Stimulated activated CD8-positive, alpha-beta memory T cell treated with anti-CD3 and anti-CD28 coated beads, Interleukin-12 subunit alpha, Interleukin-12 subunit beta, amount 100 ng/mL, for 4 hours (primary cell): ENCODE data around the gene BRD1.
"Not testable (repeated sequence)": the region's sequence is repeated elsewhere in the genome, so short reads cannot be mapped to it uniquely, and the experiment has no call there.

Experiments used
- DNase-seq: peaks from one replicate; pipeline ENCODE4 v3.0.0-alpha.2; 2020; ENCODE audit warnings: low read depth

Gene BRD1

DNA sequence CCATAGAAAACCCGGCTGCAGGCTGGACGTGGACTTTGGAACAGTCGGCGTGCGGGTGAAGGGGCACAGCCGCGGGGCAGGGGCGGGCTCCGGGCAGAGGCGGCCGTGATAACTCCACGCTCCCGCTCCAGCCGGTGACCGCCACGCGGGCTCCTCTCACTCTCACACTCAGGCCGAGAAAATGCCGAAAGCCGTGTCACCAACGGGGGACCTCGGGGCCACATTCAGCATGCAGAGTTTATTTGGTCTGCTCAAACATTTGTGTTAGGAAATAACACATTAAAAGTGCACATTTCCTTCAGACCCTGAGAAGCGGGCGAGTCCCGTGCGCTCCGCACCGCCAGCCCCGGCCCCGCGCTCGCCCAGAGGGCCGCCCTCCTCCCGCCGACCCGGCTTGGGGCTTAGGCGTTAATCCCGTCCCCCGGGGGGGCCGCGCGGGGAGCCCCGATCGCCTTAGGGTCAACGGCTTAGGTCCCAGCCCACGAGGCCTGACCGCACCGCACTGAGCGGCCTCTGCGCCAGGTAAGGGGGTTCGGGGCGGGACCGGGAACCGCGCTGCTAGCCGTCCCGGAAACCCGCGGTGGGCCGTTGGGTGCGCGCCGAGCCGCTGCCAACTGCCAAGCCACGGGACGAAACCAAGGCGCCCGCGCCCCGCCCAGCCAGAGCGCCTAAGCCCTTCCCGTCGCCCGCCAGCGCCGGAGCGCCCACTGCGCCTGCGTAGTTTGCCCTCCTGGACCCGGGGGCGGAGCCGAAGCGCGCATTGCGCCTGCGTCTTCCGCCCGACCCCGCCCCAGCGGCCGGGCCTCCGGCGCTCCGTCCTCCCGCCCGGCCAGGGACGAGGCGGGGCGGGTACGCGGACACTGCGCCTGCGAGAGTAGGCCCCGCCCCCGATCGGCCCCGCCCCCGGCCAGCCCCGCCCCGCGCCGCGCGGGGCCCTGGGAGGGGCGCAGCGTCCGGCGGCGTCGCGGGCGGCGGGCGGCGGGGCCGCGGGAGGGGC lies 25.5 kb upstream of the BRD1 start, which contains the start of gene ZBED4:
ZBED4 (plus strand) TSS at position 947 of the 997 bp plus-strand sequence. CDS start 29,819 bp downstream, outside the sequence.
- DNase-seq: peak; percentile 99

DNA sequence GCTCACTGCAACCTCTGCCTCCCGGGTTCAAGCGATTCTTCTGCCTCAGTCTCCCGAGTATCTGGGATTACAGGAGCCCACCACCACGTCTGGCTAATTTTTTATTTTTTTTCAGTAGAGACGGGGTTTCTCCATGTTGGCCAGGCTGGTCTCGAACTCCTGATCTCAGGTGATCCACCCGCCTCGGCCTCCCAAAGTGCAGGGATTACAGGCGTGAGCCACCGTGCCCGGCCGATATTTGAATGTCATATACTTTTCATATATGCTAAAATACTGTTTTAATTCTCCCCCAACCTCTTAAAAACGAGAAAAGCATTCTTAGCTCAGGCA lies 24.9 kb upstream of the BRD1 start:
- not testable (repeated sequence) for DNase-seq

DNA sequence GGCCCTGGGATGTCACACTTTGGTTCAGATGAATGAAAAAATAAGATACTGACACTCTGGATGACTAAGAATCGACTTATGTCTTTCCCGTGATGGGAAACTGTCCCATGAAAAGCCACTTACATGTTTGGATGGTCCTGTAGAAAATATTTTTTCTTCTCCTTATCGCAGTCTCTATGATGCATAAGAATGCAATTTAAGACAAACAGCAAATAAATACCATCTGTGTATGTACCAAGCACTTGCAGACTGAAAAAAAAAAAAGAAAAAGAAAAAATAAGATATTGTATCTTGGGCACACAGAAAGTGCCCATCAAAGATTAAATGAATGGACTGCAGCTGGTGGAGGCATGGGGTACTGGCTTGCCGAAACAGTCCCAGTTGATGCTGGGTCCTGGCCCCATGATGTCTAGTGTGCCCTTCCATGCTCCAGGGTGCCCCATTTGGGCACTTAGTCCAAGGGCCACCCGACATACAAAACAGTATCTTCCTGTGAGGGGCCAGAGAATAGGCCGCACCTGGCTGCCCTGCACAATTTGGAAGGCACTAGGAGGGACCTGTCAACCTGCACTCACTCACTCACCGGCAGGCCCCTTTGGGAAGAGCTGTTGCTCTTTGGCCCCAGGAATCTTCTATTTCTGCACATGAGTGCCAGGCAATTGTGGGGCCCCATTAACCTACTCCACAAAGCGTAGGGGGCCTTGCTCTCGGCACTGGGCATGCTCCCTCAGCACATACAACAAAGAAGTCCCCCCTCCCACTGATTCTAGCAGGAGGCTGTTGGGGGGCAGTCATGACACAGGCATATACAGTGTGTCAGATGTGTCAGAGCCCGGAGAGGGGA lies 23.5 kb upstream of the BRD1 start:
- DNase-seq: no peak

DNA sequence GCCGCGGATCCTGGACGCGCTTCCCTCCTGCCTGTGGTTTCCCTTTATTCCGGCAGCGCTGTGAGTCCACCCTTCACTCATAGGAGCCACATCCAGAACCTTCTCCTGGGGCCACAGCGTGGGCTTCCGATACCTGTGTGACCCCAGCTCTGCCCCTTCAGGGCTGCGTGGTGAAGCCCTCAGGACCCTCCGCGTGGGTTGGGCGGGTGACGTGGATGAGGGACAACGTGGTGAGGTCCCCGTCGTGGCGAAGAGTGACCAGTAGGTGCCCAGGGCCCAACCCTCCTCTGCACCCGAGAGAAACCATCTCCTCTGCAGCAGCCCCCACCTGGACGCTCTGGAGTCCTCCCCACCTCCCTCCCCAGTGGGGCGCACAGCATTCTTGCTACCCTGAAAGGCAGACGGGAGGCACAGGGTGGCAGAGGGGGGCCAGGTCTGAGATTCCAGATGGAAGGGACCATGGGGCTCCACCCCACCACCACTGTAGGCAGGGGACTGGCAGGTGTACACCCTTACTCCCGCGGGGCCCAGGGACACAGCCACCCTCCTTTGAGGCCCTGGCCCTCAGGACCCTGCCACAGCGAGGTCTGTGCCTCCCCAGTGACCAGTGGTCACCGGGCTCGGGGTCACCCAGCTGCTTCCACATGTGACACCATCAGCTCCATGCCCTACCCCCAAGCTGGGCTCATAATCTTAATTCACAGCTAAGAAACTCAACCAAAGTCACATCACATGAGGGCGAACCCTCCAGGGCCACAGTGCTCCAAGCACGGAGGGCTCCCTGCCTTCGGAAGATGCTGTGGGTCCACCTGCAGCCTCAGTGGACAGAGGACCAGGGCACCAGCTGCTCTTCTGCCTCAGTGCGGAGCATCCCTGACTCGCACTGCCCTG lies 22.6 kb upstream of the BRD1 start:
- no peak for DNase-seq

DNA sequence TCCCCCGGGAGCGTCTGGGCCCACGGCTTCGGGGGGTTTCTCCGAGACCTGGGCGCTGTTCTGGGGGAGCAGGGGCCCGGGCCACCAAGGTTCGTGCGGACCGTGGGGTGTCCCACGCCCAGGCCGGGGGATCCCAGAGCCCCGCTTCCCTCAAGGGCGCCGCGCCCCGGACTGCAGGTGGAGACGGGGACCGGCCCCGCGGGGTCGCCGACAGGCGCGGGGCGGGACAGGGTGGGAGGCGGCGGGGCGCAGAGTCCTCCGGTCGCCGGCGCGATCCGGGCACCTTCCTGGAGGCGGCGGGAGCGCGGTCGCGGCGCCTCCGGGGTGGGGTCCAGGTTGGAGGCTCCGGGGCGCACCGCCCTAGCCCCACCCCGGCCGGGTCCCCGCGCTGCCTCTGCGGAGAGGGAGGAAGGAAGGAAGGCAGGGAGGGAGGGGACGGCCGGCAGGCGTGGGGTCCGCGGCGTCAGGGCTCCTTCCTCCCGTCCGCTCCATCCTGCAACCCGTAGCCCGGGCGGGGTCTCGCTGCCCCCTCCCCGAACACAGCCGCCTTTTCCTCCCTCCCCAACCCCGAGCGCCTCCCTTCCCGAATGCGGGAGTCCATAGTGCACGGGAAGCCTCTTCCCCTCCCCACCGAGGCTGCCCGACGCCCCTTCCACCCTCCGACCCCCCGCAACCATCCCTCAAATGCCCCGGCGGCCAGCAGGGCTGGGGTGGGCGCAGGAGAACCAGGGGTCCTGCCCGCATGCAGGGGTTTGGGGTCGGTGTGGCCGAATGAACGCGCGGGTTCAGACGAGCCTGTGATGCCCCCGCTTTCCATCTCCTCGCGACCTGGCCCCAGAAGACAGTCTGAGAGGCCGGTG lies 21.7 kb upstream of the BRD1 start:
- DNase-seq: no peak

DNA sequence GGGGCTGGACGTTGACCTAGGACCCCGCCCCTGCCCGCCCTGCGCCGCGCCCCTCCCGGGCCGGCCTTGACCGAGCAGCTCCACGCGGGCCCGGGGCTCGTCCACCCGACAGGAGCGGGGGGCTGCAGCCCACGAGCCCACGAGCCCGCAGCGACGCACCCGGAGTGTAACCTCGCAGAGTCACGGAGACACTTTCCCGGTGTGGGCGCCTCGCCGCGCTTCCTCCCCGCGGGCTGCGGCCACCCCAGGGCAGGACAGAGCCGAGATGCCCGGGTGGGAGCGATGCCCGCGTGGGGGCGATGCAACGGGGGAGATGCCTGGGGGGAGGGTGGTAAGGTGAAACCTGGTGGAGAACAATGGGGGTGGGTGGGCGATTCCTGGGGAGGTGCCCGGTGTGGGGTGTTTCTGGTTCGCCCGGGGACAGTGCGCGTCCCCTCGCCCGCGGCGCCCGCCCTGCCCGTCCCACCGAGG lies 21.1 kb upstream of the BRD1 start:
- no peak for DNase-seq

DNA sequence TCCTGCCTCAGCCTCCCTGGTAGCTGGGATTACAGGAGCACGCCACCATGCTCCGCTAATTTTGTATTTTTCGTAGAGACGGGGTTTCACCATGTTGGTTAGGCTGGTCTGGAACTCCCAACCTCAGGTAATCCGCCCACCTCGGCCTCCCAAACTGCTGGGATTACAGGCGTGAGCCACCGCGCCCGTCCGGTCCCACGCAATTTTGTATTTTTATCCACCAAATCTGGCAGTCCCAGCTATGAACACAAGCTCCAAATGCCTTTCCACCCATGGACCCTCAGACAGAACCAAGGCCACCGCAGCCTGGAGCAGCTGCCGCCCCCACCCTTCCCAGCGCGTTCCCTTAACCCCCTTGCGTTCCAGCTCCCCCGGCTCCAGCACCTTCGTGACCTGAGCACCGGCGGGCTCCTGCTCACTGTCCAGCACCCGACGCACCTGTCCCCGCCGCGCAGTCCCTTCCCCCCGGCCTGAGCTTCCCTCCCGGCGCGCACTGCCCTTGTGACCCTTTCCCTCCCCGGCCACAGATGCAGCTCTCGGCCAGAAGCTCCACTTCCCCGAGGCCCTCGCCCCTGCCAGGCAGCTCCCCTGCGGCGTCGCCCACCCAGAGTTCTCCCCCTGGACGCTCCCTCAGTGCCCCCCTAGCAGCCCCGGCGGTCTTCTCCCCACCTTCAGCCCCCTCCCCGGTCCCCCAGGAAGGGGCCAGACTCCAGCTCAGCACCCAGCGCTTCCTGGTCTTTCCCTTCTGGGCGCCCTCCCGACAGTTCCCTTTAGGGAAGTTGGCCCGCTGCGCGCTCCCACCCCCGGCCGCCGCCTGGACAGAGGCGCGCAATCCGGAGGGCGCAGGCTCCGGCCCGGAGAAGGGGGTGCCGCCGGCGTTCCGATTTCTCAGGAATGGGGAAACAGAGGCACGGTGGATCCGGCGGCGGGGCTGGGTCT lies 20.3 kb upstream of the BRD1 start:
- DNase-seq: no peak

DNA sequence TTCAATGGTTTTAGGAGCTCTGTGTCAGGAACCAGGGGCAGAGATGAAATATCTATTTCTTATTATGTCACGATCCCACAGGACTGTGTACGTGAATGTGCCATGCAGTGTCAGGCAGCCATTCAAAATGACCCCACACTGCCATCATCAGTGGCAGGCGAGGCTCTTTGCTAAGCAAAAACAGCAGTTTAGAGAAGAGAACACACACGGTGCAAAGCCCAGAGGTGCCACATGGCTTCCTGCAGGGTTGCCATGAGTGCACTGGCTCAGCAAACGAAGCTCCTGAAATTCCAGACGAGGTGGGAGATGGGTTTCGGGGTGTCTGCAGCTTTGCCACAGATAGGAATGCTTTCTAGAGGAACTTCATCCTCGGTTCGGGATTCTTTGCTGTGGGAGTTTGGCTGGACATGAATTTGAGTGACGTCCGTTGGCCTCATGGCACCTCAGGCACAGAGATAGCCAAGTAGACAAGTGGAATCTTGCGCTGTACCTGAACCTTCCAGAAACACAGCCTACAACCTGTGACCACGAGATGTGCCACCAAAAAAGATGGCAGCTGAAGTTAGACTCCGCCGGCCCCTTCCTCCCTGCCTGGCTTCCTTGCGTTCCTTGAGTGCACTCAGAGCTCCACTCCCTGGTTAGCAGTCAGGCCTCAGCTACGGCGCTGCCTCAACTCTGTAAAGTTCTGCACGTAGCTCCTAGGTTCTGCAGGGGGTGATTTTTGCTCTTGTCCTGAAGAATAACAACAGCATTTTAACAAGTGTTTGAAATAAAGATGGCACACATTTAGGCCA lies 18.2 kb upstream of the BRD1 start:
- DNase-seq: no peak

DNA sequence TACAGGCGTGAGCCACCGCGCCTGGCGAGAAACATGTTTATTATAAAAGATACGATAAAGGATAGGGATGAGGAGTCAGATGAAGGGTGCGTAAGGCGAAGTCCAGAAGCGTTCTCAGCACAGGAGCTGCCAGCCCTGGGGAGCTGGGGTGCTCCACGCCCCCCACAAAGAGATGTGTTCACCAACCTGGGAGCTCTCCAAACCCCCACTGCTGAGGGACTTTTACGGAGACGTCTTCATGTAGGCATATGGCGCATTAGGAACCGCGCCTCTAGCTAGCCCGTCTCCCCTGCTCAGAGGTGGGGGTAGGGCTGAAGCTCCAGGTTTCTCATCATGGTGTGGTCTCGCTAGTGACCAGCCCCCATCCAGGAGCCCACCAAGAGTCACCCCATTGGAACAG lies 17.6 kb upstream of the BRD1 start:
- no peak for DNase-seq

DNA sequence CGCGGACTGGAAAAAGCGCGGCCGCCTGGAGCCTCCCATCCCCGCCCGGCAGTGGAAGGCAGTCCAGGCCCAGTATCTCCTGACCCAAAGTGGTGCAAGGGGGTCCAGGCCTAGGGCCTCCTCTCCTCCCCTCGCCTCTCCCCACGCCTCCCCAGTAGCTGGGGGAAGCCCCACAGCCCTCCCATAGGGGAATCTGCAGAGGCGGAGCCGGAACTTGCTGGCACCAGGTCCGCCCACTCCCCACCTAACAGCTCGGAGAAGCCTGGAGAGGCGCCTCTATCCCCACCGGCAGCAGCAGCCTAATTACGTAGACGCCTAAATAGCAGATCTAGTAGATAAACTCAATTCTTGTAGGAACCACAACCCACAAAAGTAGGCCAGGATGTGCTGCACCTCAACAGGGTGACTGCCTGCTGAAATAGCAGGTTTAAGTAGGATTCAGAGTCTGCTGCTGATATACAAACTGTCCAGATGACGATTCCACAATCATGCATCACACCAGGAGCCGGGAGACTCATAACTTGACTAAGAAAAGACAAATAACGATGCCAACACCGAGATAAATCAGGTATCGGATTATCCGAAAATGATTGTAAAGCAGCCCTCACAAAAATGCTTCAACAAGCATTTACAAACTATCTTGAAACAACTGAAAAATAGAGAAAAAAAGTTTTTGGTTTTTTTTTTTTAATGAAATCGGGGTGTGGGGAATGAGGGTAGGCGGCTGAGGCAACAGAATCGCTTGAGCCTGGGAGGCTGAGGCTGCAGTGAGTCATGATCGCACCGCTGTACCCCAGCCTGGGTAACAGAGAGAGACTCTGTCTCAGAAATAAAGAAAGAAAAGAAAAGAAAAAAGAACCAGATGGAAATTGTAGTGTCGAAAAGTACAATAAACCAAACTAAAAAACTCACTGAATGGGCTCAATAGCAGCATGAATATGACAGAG lies 11.4 kb upstream of the BRD1 start:
- DNase-seq: peak; percentile 77

DNA sequence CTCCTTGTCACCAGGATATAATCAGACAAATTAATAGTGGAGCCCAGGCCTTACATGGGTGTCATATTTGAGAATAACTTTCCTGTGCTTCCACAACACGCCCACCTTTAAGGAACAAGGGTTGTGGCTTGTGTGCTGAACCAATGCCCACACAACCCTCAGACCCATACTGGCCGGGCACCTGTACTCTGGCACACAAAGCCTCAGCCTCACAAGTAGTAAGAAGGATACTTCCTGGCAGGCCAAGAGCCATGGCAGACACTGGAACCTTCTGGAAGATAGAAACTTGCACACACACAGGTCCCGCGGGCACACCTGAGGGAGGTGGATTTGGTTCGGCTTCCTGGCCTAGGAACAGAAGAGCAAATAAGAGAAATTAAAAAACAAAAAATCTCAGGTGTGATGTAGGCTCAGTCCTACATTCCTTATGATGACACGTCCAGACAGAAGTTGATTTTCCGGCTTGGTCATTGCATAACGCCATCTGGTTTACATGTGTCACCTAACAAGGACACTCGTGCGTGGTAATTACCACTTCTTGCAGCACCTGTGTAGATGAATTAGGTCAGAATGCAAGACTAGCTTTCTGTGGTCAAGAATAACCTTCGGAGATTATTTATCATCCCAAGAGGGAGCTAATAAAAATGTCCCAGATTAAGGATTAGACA lies 5.8 kb upstream of the BRD1 start:
- DNase-seq: no peak

DNA sequence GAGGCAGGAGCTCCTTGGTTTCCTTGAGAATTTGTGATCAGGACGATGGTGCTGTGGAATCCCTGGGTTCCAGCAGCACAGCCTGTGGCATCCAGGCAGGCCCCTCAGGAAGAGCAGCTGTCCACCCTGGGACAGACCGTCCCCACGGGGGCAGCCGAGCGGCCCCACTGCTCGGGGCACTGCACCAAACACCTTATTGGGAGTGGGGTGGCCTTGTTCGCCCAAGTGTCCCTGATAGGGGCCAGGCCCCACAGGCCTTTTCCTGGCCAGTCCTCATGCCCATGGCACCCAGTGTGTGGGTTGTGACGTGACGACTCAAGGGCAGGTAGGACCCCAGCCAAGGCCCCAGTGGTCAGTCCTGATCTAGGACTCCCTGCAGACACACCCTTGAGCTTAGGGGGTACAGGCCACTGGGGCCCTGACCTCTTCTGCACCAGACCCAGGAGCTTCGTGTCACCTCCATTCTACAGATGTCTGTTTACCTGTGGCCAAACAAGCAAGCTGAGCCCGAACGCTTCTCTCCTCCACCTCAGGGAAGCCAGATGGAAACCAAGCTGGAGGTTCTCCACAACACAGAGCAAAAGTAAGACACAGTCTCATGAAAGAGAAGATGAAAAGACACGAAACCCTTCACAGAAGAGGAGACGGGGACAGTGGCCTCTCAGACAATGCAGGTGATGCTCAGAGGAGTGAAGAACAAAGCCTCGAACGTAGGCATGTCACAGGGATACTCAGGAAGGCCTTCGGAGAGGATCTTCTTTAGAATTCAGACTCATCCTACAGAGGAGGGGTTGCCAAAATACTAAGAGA lies 1.6 kb upstream of the BRD1 start:
- DNase-seq: no peak

DNA sequence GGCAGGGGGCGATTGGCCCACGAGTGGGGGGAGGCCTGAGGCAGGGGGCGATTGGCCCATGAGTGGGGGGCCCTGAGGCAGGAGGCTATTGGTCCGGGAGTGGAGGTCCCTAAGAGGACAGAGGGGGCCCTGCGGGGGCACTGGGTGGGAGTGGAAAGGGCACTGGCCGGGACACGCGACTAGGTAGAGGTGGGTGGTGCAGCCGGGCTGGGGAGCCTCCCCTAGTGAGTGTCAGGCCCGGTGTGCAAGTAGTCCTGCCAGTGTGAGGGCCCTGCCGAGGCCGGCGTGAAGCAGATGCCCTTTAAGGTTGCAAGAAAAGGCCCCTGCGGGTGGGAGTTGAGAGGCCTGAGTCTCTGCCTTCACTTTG lies 909 bp upstream of the BRD1 start:
- DNase-seq: no peak

DNA sequence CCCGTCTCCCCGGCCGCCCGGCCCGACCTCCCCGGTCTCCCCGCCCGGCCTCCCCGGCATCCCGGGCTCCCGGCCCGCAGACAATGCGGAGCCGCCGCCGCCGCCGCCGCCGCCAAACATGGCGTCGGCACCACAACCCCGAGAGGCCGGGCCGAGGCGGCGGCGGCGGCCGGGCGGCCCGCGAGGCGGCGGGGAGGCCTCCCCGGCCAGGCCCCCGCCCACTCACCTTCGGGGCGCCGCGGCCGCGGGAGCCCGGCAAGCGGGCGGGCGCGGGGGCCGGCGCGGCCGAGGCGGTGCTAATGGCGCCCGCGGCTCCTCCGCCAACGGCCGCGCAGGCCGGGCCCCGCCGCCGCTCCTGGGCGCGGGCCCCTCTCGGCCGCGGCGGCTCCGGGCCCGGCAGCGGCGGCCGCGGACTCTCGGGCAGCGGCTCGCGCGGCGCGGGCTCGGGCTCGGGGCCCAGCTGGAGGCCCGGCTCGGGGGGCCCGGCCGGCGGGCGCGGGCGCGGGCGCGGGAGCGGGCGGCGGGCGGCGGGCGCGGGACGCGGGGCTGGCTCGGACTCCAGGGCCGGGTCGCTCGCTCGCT lies 311 bp downstream of the BRD1 start:
- no peak for DNase-seq

DNA sequence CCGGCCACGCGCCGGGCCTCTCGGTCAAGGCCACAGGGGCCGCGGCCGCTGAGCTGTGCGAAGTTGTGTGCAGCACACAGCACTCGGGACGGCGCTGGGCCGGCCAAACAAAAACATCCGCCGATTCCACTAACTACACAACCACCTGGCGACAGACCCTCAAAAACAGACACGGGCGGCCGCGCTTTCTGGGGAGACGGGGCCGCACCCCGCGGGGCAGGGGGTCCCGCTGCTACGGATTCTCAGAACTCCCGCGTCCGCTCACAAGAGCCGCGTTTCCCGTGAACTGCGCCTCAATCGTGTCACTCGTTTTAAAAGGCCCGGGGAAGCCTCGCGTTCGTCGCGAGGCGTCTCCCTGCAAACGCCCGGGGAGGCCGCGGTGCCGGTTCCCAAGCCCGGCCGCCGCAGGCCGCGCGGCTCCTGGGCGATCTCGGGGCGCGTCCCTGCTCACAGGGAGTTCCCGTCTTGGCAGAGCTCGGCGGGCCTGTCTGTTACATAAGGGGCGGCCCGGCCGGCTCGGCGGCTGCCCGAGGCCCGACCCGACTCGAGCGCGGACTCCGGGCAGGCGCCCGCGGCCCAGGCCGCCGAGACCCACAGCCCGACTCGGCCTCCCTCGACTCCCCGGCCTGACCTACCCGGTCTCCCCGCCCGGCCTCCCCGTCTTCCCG lies 936 bp downstream of the BRD1 start:
- peak; percentile 16 for DNase-seq
